GM18907 (cell line): ENCODE results near the gene SALL4.
"Not testable (repeated sequence)": the region's sequence is repeated elsewhere in the genome, so short reads cannot be mapped to it uniquely, and the experiment has no call there.

Experiments used
- ATAC-seq: cut with Tn5 transposase; IDR thresholded peaks from one replicate; pipeline ENCODE4 v1.9.1; 2021; ENCODE audit warnings: mild to moderate bottlenecking, moderate library complexity; ENCODE audit not compliant: unreplicated experiment

Gene SALL4

DNA sequence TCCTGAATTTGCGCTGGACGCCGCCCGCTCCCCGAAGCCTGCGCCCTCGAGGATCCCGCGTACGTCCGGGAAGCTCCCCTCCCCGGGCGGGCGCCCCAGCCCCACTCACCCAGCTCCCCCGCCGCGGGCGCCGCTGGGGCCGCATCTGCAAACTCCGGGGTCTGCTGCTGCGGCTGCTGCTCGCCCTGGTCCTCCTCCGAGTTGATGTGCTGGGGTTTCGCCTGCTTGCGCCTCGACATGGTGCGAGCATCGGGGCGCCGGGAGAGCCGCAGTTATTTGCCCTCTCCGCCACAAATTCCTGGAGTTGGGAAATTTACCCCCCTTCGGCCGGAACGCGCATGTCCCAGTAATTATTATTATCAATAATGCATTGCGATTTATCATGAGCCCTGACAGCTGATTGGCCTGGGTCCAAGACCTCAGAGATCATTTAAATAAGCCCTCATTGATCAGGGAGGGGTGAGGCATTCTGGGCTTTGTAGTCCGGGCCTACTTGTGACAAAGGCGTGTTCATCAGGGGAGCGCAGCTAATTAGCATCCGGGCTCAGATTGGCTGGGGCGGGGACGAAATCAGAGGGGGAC, at the start of gene SALL4:
Gene SALL4, minus strand, starts transcription at position 352 of the 582 bp plus-strand sequence. Its CDS starts 113 bp downstream, at position 239.
- ATAC-seq = no peak

GRCh38 chr20:51848346-51848745, 46.0 kb upstream of the SALL4 start:
- no peak for ATAC-seq

DNA sequence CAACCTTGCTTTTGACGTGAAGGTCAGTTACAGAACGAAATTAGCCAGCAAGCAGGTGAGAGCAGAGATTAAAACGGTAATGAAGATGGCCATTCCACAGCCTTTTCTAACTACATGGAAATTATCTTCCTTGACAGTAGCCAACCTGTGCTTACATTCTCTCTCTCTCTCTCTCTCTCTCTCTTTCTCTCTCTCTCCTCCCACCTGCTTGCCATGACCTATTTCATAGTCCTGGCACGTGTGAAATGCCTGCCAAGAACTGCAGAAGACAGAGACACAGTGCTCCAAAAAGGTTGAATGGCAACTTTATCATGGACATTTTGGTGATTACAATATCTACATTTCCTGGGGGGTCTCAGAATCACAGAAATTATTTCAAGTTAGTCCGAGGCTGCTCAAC, 38.5 kb upstream of the SALL4 start:
- ATAC-seq = no peak

GRCh38 chr20:51837876-51838420, 35.6 kb upstream of the SALL4 start:
- ATAC-seq = no peak

- no peak for ATAC-seq
Measured at GRCh38 chr20:51837436-51837835, 35.1 kb upstream of the SALL4 start.

DNA sequence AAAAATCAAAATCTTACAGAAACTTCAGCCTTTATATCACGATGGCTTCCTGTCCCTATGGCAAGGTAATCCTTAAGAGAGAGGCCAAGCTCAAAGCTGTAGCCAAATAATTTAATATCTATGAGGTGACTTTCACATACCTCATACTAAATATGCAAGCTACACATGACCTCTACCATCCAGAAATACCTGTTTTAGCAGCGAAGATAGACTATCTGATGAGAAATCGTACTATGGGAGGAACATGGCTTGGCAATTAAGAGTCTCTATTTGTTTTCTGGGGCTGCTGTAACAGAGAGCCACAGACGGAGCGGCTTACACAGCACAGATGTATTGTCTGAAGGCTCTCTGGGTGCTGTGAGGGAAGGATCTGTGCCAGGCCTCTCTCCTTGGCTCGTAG, 31.0 kb upstream of the SALL4 start:
- no peak for ATAC-seq

DNA sequence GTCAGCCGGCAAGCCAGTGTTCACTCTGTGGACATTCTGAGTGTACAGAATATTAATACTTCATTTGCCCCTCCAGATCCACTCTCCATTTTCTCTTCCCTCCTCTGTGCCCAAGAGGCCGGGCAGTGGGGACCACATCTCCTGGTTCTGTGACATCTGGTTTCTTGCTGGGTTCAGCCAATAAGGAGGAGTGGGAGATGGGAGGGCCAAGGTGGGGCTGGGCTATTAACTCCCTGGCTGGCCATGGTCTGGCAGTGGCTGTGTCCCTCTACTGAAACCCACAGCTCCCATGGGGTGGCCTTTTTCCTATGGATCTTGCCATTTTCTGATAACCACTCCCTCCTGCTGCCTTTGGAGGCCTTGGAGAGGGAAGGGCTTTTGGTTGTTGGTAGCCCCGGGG, 30.0 kb upstream of the SALL4 start:
- no peak for ATAC-seq

GRCh38 chr20:51831866-51832265, 29.5 kb upstream of the SALL4 start:
- no peak for ATAC-seq

DNA sequence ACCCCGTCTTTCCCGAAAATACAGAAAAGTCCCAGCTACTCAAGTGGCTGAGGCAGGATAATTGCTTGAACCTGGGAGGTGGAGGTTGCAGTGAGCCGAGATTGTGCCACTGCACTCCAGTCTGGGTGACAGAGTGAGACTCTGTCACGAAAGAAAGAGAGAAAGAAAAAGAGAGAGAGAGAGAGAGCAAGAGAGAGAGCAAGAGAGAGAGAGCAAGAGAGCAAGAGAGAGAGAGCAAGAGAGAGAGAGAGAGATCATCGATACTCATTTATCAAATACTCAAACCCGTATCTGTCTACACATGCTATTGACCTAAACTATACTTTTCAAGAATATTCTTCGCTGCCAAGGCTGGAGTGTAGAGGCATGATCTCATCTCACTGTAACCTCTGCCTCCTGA, 28.2 kb upstream of the SALL4 start:
- no peak for ATAC-seq

DNA sequence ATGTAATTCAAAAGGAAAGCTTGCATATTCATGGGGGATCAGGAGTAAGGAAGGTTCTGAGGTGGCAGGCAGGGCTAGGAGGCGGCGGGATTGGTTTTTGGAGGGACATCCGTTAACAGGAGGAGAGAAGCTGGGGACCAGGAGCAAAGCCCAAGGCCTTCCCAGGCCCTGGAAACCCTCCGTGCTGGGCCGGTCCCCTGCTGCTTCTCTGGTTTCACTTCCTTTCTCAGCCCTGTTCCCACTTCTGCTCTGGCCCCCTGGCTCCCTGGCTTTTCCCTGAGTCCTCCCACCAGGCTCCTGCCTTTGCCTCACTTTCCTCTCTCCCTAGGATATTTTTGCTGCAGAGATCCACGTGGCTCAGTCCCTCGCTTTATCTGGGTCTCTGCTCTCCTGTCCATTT, 26.4 kb upstream of the SALL4 start:
- no peak for ATAC-seq

DNA sequence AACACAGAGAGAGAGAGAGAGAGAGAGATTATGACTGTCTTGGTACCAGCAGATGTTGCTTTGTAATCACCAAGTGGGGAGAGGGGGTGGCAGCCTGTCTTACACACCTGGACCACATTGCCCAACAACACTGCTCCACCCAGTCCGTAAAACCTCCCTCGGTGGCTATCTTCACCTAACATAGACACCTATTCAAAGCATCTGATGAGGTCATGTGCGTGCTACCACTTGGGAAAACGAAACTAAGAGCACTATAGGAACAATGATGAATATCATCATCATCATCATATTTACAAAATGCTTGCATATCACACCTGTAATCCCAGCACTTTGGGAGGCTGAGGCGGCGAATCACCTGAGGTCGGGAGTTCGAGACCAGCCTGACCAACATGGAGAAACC, 24.1 kb upstream of the SALL4 start:
- ATAC-seq = no peak

DNA sequence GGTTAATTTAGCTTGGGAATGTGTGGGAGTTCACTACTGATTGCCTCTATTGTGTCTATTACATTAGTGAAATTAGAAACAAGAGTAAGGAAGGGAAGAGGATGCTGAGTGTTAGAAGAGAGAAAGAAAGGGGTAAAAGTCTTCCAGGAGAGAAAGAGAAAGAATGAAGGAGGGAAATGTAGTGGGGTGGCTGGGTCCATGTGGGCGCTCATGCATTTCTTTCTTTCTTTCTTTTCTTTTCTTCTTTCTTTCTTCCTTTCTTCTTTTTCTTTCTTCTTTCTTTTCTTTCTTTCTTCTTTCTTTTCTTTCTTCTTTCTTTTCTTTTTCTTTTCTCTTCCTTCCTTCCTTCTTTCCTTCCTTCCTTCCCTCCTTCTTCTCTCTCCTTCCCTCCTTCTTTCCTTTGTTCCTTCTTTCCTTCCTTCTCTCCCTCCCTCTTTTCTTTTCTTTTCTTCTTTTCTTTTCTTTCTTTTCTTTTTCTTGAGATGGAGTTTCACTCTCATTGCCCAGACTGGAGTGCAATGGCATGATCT, 16.2 kb upstream of the SALL4 start:
- ATAC-seq = no peak

DNA sequence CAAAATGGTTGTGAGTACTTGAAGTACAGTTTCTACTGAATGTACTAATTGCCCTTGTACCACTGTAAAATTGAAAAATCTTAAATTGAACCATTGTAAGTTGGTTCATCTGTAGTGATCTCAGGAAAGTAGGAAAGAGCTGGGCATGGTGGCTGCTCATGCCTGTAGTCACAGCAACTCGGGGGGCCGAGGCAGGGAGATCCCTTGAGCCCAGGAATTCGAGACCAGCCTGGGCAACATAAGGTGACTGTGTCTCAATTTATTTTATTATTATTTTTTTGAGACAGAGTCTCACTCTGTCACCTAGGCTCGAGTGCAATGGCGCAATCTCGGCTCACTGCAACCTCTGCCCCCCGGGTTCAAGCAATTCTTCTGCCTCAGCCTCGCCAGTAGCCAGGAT, 14.5 kb upstream of the SALL4 start:
- ATAC-seq = not testable (repeated sequence)

GRCh38 chr20:51815383-51816076, 13.2 kb upstream of the SALL4 start:
- no peak for ATAC-seq

DNA sequence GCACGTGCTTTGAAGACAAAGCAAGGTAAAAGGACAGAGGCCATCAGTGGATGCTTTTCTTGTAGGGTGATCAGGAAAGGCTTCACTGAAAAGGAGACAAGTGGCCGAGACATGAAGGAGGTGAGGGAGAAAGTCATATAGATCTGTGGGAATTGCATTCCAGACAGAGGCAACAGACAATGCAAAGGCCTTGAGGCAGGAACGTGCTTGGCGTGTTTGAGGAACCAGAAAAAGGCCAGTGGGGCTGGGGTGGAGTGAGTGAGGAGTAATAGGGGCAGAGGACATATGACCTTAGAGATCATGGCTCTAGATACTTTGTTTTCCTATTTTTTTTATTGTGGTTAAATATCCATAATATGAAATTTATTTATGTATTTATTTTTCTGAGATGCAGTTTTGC, 10.5 kb upstream of the SALL4 start:
- ATAC-seq = no peak

DNA sequence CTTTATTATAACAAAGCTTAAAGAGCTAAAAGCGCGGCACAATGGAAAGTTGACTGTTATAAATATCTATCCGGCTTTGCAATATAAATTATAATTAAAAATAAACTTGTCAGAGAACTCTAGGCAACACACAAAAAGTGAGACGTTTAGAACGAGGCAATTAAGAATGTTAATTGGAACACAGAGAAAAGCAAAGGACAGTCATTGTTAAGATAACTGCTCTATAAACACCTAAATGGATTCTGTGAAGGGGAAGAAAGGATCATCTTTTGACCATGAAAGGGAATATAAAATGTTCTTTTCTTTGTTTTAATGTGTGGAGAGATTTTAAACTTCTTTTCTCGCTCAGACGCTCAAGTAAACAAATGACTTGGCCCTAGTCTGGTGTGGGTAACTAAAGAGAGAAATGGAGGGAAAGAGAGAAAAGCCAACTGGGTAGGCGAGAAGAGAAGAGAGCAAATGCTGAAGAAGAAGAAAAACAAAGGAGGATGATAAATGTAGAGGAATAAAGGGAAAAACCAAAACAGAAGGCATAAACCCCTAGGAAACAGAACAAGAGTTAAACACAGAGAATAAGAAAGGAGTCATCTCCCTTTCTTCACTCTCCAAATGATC, 9.3 kb upstream of the SALL4 start:
- ATAC-seq = no peak

DNA sequence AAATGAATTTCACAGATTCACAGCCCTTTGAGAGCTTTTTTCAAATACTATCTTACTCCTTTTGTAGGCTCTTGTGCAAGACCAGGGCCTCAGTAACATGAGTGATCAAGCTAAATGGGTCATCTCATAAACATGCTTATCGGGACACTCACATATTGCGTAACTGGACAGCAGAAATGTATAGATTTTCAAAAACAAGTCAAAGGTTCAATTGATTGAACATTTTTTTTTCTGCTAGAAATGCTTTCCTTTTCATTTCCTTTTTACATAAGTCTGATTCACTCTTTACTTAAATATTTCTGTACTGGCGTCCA, 8.7 kb upstream of the SALL4 start:
- no peak for ATAC-seq

GRCh38 chr20:51810155-51811041, 8.1 kb upstream of the SALL4 start:
- ATAC-seq = no peak

- no peak for ATAC-seq
Measured at GRCh38 chr20:51807720-51808250, 5.5 kb upstream of the SALL4 start.

DNA sequence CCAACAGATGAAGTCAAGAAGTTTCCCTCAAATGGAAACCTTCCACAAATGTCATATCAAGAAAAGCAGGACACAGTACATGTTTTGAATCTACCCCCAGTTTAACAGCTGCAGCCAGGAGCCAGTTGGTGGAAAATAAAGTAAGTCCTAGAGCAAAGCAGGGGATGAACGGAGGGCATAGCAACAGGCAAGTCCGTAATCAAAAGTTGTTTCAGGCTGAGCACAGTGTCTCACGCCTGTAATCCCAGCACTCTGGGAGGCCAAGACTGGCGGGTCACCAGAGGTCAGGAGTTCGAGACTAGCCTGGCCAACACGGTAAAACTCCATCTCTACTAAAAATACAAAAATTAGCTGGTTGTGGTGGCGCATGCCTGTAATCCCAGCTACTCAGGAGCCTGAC, 2.4 kb upstream of the SALL4 start:
- no peak for ATAC-seq
